GM19023 (cell line): ENCODE data around the gene ACP4.

ENCODE experiments used
- ATAC-seq: cut with Tn5 transposase; IDR thresholded peaks from one replicate; pipeline ENCODE4 v1.9.1; 2021; ENCODE audit warnings: mild to moderate bottlenecking, moderate library complexity; ENCODE audit not compliant: unreplicated experiment

Gene ACP4

GRCh38 chr19:50839712-50840655 lies 49.8 kb downstream of the ACP4 start:
- no peak for ATAC-seq

GRCh38 chr19:50842130-50842529 lies 51.9 kb downstream of the ACP4 start:
- ATAC-seq = no peak

- no peak for ATAC-seq
These were observed 53.0 kb downstream of the ACP4 start for GRCh38 chr19:50843205-50843604.

GRCh38 chr19:50843701-50844221 lies 53.5 kb downstream of the ACP4 start:
- ATAC-seq = no peak

GRCh38 chr19:50844296-50844935 lies 54.2 kb downstream of the ACP4 start:
- ATAC-seq = no peak
